HG03469 (cell line): ENCODE data around the gene HNRNPR.
"Not testable (repeated sequence)": the region's sequence is repeated elsewhere in the genome, so short reads cannot be mapped to it uniquely, and the experiment has no call there.

Experiments
- ATAC-seq: cut with Tn5 transposase; IDR thresholded peaks from one replicate; pipeline ENCODE4 v1.9.1; 2021; ENCODE audit warnings: mild to moderate bottlenecking, moderate library complexity, moderate number of reproducible peaks; ENCODE audit not compliant: unreplicated experiment

Gene HNRNPR

DNA sequence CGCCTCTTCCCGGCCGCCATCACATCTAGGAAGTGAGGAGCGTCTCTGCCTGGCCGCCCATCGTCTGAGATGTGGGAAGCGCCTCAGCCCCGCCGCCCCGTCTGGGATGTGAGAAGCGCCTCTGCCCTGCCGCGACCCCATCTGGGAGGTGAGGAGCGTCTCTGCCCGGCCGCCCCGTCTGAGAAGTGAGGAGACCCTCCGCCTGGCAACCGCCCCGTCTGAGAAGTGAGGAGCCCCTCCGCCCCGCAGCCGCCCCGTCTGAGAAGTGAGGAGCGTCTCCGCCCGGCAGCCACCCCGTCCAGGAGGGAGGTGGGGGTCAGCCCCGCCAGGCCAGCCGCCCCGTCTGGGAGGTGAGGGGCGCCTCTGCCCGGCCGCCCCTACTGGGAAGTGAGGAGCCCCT, 86.7 kb downstream of the HNRNPR start:
- ATAC-seq, result not testable (repeated sequence)
